ENCODE measurements around the gene PLCL2. TPM values are rescaled to one million over a fixed set of nuclear protein-coding genes. Genes with fewer than 3 reads are reported as not detected.

Gene PLCL2
- total RNA-seq, 1 donor from 2014 or later: 64.5 TPM

- DNase-seq (no peak), ATAC-seq (ENCODE audit: poor library complexity) (no peak)
- intact Hi-C loops (cut with DNase I): no loop called here
These were observed 161.9 kb downstream of the PLCL2 start for GRCh38 chr3:17046623-17047022.

- intact Hi-C loops (cut with DNase I): no loop called here
- peak; percentile 21 for ATAC-seq (ENCODE audit: poor library complexity)
- no peak for DNase-seq
These were observed 162.4 kb downstream of the PLCL2 start for GRCh38 chr3:17047162-17047561.

- DNase-seq (no peak), ATAC-seq (ENCODE audit: poor library complexity) (no peak)
- intact Hi-C loops (cut with DNase I): no loop called here
These were observed 163.1 kb downstream of the PLCL2 start for GRCh38 chr3:17047894-17048293.

- DNase-seq (no peak), ATAC-seq (ENCODE audit: poor library complexity) (no peak)
- intact Hi-C loops (cut with DNase I): no loop called here
These were observed 165.3 kb downstream of the PLCL2 start for GRCh38 chr3:17050071-17050470.

- ATAC-seq (ENCODE audit: poor library complexity) (no peak), DNase-seq (no peak)
- intact Hi-C loops (cut with DNase I): no loop called here
These were observed 165.8 kb downstream of the PLCL2 start for GRCh38 chr3:17050506-17050905.

- no peak for ATAC-seq (ENCODE audit: poor library complexity)
- intact Hi-C loops (cut with DNase I): no loop called here
- DNase-seq: no peak
These were observed 167.6 kb downstream of the PLCL2 start for GRCh38 chr3:17052363-17052762.

GRCh38 chr3:17054301-17054981 is 169.7 kb downstream of the PLCL2 start:
- DNase-seq (no peak), ATAC-seq (ENCODE audit: poor library complexity) (no peak)
- intact Hi-C loops (cut with DNase I): no loop called here

- no peak for DNase-seq
- intact Hi-C loops (cut with DNase I): no loop called here
- no peak for ATAC-seq (ENCODE audit: poor library complexity)
These were observed 170.2 kb downstream of the PLCL2 start for GRCh38 chr3:17054982-17055343.

- DNase-seq (no peak), ATAC-seq (ENCODE audit: poor library complexity) (peak; percentile 66)
- intact Hi-C loops (cut with DNase I): no loop called here
These were observed 170.9 kb downstream of the PLCL2 start for GRCh38 chr3:17055374-17056276.

GRCh38 chr3:17057321-17057720 is 172.6 kb downstream of the PLCL2 start:
- no peak for DNase-seq
- intact Hi-C loops (cut with DNase I): no loop called here
- no peak for ATAC-seq (ENCODE audit: poor library complexity)

- no peak for DNase-seq
- intact Hi-C loops (cut with DNase I): no loop called here
- ATAC-seq (ENCODE audit: poor library complexity): no peak
These were observed 175.3 kb downstream of the PLCL2 start for GRCh38 chr3:17059989-17060550.

- DNase-seq (no peak), ATAC-seq (ENCODE audit: poor library complexity) (no peak)
- intact Hi-C loops (cut with DNase I): no loop called here
These were observed 176.2 kb downstream of the PLCL2 start for GRCh38 chr3:17061005-17061404.

- ATAC-seq (ENCODE audit: poor library complexity) (peak; percentile 40), DNase-seq (no peak)
- intact Hi-C loops (cut with DNase I): no loop called here
These were observed 178.0 kb downstream of the PLCL2 start for GRCh38 chr3:17062736-17063135.

GRCh38 chr3:17063596-17063995 is 178.8 kb downstream of the PLCL2 start:
- ATAC-seq (ENCODE audit: poor library complexity): no peak
- intact Hi-C loops (cut with DNase I): no loop called here
- no peak for DNase-seq

GRCh38 chr3:17065315-17065714 is 180.6 kb downstream of the PLCL2 start:
- intact Hi-C loops (cut with DNase I): no loop called here
- ATAC-seq (ENCODE audit: poor library complexity): no peak
- no peak for DNase-seq

GRCh38 chr3:17065881-17066280 is 181.1 kb downstream of the PLCL2 start:
- ATAC-seq (ENCODE audit: poor library complexity) (no peak), DNase-seq (no peak)
- intact Hi-C loops (cut with DNase I): no loop called here

- DNase-seq (no peak), ATAC-seq (ENCODE audit: poor library complexity) (no peak)
- intact Hi-C loops (cut with DNase I): no loop called here
These were observed 185.0 kb downstream of the PLCL2 start for GRCh38 chr3:17069754-17070153.

GRCh38 chr3:17070161-17070959 is 185.6 kb downstream of the PLCL2 start:
- peak; percentile 73 for DNase-seq
- intact Hi-C loops (cut with DNase I): no loop called here
- ATAC-seq (ENCODE audit: poor library complexity): peak; percentile 84

GRCh38 chr3:17074559-17074958 is 189.8 kb downstream of the PLCL2 start:
- no peak for ATAC-seq (ENCODE audit: poor library complexity)

More at GRCh38 chr3:17074559-17074958, 189.8 kb downstream of the PLCL2 start:
- intact Hi-C loops (cut with DNase I): no loop called here
- DNase-seq: no peak
